ENCODE results near the gene KDM6A.

Gene KDM6A

GRCh38 chrX:45011597-45011996, 138.6 kb downstream of the KDM6A start:
- Histone ChIP-seq H3K79me2 (peaks cover 9% of the 10 kb centered on the region), H3K27ac (no peak overlapping the region), H3K36me3 (ENCODE audit: control insufficient read depth, insufficient read depth, low read length) (no peaks in the 10 kb centered on the region), H2AFZ (no peak overlapping the region), H3K4me2 (ENCODE audit: low read length) (no peak overlapping the region), H3K4me3 (ENCODE audit: low read depth, low read length) (no peak overlapping the region), H3K9me3 (ENCODE audit: control insufficient read depth, low read length) (no peaks in the 10 kb centered on the region), H3K27me3 (ENCODE audit: control insufficient read depth, insufficient read depth, low read length) (no peaks in the 10 kb centered on the region), H3K9ac (no peak overlapping the region), H3K4me1 (no peaks in the 10 kb centered on the region)
- no peak for TF ChIP-seq CTCF (IDR thresholded peaks at IDR 0.05)

GRCh38 chrX:45017946-45018345, 145.0 kb downstream of the KDM6A start:
- no peaks in the 10 kb centered on the region for H3K27me3 ChIP-seq (ENCODE audit: control insufficient read depth, insufficient read depth, low read length)
- H3K9me3 ChIP-seq (ENCODE audit: control insufficient read depth, low read length) = no peaks in the 10 kb centered on the region
- H3K4me2 ChIP-seq (ENCODE audit: low read length) = no peak overlapping the region
- peaks cover 9% of the 10 kb centered on the region for H3K79me2 ChIP-seq
- peaks cover 4% of the 10 kb centered on the region for H3K4me1 ChIP-seq
- no peak overlapping the region for H2AFZ ChIP-seq
- H3K9ac ChIP-seq = no peak overlapping the region
- no peaks in the 10 kb centered on the region for H3K36me3 ChIP-seq (ENCODE audit: control insufficient read depth, insufficient read depth, low read length)
- no peak overlapping the region for H3K27ac ChIP-seq
- TF ChIP-seq CTCF (IDR thresholded peaks at IDR 0.05) = no peak
- no peak overlapping the region for H3K4me3 ChIP-seq (ENCODE audit: low read depth, low read length)

GRCh38 chrX:45022150-45022549, 149.2 kb downstream of the KDM6A start:
- Histone ChIP-seq H3K27me3 (ENCODE audit: control insufficient read depth, insufficient read depth, low read length) (no peaks in the 10 kb centered on the region), H3K79me2 (peaks cover 5% of the 10 kb centered on the region), H2AFZ (no peak overlapping the region), H3K9me3 (ENCODE audit: control insufficient read depth, low read length) (no peaks in the 10 kb centered on the region), H3K36me3 (ENCODE audit: control insufficient read depth, insufficient read depth, low read length) (no peaks in the 10 kb centered on the region), H3K9ac (no peak overlapping the region), H3K4me3 (ENCODE audit: low read depth, low read length) (no peak overlapping the region), H3K27ac (no peak overlapping the region), H3K4me2 (ENCODE audit: low read length) (no peak overlapping the region), H3K4me1 (peaks cover 4% of the 10 kb centered on the region)
- no peak for TF ChIP-seq CTCF (IDR thresholded peaks at IDR 0.05)

GRCh38 chrX:45024501-45024900, 151.5 kb downstream of the KDM6A start:
- H3K9me3 ChIP-seq (ENCODE audit: control insufficient read depth, low read length) = no peaks in the 10 kb centered on the region

More at GRCh38 chrX:45024501-45024900, 151.5 kb downstream of the KDM6A start:
- Histone ChIP-seq H3K4me3 (ENCODE audit: low read depth, low read length) (no peak overlapping the region), H3K9ac (no peak overlapping the region), H2AFZ (no peak overlapping the region), H3K79me2 (peaks cover 8% of the 10 kb centered on the region), H3K4me1 (peaks cover 4% of the 10 kb centered on the region), H3K4me2 (ENCODE audit: low read length) (no peak overlapping the region), H3K36me3 (ENCODE audit: control insufficient read depth, insufficient read depth, low read length) (no peaks in the 10 kb centered on the region), H3K27ac (no peak overlapping the region), H3K27me3 (ENCODE audit: control insufficient read depth, insufficient read depth, low read length) (no peaks in the 10 kb centered on the region)
- TF ChIP-seq CTCF (IDR thresholded peaks at IDR 0.05) = no peak

All from parathyroid adenoma (tissue), 2 donors.